ENCODE results near the gene PEAK3.

PEAK3 gene

GRCh38 chr19:2249010-2249866 lies 32.7 kb downstream of the PEAK3 start, which contains the start of gene AMH:
Gene AMH (plus strand): TSS chr19:2249323. CDS start chr19:2249333, 10 bp downstream.
- DNase-seq = no peak

DNA sequence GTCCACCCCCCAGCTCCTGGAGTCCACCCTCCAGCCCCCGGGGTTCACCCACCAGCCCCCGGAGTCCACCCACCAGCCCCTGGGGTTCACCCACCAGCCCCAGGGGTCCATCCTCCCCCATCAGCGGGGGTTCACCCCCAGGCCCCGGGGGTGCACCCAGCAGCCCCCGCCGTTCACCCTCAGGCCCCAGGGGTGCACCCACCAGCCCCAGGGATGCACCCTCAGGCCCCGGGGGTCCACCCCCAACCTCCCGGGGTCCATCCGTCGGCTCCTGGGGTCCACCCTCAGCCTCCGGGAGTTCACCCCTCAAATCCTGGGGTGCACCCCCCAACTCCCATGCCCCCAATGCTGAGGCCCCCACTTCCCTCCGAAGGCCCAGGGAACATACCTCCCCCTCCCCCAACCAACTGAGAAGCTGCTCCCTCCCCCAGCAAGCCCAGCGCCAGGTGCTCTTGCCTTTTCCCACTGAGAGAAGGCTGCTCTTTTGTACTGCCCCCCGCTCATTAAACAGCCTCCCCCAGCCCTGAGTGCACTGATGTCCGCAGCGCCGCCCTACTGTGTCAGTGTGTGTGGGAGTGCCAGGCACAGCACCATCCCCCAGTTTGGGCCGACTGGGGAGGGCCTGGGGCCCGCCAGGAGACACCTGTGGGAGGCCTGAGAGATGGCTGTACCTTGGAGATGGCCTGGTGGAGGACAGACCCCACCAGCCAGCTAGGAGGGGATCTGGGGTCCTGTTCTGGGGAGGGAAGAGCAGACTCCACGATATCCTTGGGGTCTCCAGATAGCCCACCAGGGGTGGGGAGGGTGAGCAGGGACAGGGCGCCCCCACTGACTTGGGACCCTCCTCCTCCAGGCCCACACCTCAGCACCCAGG lies 33.6 kb downstream of the PEAK3 start:
- DNase-seq = no peak

DNA sequence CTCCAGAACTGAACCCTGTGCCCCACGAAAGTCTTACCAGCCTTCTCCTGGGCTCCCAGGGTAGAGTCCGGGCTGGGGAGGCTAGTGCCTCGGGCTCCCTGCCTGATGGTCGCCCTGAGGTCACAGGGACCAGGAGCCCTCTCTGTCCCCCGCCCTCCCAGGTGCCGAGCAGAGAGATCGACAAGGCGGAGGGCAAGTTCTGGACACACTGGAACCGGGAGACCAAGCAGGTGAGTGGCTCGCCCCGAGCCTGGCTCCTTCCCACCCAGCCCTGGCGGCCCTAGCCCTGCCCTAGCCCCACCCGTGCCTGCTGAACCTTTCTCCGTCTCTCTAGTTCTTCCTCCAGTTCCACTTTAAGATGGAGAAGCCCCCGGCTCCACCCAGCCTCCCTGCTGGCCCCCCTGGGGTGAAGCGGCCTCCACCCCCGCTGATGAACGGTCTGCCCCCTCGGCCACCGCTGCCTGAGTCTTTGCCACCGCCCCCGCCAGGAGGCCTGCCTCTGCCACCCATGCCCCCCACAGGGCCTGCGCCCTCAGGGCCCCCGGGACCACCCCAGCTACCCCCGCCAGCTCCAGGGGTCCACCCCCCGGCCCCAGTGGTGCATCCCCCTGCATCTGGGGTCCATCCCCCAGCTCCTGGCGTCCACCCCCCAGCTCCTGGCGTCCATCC lies 34.4 kb downstream of the PEAK3 start:
- no peak for DNase-seq

DNA sequence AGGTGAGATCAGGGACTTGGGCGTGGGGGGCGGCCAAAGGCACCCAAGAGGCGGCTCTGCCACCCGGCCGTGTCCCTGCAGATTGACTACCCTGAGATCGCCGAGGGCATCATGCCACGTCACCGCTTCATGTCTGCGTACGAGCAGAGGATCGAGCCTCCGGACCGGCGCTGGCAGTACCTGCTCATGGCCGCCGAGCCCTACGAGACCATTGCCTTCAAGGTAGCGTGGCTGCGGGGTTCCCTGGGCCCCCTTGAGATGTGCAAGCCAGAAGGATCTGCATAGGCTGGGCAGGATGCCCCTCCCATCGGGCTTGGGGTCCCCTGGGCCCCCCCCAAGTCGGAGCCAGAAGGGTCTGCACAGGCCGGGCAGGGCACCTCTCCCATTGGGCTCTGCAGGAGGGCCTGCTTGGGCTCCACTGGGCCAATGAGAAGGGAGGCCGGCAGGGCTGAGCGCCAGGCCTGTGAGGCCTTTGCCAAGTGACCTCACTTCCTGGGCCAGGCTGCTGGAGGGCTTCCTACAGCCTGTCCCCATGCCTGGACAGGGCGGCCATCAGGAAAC lies 35.1 kb downstream of the PEAK3 start:
- no peak for DNase-seq

GRCh38 chr19:2246014-2246620 lies 35.9 kb downstream of the PEAK3 start:
- no peak for DNase-seq

GRCh38 chr19:2245273-2245672 lies 36.7 kb downstream of the PEAK3 start:
- no peak for DNase-seq

- no peak for DNase-seq
Observed at GRCh38 chr19:2244486-2244885, 37.5 kb downstream of the PEAK3 start.

DNA sequence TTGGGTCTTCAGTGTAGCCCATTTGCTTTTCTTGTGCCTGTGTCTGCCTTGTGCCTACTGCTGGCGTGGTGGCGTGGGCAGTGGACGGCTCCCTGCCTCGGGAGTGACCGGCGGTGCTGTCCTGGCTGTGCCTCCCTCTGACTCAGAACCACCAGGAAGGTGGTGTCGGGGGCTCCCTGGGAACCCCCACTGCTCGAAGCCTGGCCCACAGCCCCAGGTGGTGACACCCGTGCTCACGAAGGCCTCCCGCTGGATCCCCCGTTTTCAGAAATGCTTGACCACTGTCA lies 37.9 kb downstream of the PEAK3 start:
- no peak for DNase-seq

- DNase-seq = no peak
Observed at GRCh38 chr19:2243274-2244124, 38.5 kb downstream of the PEAK3 start.

- DNase-seq = no peak
Observed at GRCh38 chr19:2242816-2243215, 39.2 kb downstream of the PEAK3 start.

- DNase-seq = no peak
Observed at GRCh38 chr19:2242092-2242537, 39.9 kb downstream of the PEAK3 start.

DNA sequence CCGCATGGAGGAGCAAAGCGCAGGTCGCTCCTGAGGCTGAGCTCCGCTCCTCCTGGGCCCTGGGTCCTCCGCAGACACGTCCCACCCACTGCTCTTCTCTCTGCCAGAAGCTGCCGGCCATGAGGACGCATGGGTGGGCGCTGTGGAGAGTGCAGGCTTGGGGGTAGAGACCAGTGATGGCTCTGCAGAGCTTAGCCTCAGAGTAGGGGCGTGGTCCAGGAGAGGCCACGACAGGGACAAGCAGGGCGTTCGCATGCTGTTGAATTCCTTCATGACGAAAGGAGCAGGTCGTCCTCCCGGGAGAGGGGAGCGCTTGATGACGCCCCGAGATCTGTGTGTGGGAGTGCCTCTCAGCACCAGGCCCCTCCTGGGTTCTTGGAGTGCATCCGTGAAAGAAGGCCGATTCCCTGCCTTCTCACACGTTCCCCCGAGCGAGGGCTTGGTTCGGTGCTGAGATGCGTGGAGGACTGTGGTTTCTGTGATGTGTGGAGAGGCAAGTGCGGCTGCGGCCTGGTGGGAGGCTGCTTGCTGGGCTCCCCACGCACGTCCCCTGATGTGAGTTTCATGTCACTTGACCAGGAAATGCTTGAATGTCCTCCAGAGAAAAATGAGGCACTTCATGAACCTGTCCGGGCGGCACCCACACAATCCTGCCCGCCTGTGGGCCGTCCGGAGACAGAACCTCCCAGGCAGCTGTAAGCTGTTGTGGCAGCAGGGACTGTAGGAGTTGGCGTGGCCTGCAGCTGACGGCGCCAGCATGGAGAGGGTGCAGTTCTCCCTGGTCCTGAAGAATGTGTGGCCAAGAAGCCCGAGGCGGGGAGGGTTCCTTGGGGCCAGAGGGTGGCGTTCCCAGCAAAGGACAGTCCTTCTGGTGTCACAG lies 40.9 kb downstream of the PEAK3 start:
- no peak for DNase-seq

DNA sequence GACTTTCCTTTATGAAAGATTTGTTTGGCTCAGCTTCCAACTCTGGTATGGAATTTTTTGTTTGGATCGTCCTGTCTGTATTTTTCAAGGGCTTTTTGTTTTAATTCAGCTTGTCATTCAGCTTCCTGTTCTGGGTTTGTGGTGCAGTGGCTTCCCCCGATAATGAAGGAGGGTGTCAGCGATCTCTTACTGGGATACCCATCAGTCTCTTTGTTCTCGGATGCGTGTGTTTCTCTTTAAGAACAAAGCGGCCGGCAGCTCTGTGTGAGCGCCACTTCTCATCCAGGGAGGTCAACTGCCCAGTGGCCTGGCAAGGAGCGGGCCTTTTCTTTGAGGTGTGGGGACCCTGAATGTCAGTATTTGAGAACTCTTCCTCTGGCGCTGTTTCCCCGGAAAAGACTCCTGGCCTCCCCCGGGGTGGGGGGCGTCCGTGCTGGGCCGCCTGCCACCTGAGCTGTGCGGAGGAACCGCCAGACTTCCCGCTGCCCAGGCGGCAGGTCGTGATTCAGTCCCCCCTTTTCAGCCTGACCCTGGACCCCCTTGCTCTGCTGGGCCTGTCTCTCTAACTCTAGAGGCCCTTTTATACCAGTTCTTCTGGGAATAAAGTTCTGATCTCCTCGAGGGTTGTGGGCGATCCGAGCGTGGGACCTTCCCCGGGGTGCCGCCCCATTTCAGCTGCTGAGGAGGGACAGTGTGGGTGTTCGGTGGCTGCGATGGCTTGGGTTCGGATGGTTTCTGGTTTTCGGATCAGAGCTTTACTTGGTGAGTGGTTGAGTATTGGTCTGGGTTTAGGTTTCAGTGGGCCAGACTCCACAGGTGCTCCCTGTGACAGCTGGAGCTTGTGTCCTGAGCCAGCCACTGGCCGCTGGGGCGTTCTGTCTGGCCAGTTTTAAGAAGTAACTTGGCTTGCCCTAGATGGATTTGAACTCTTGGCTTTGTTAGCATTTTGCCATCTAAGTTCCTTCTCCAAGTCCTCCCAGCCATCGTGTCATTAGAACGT lies 41.9 kb downstream of the PEAK3 start:
- DNase-seq = peak; percentile 41 to 68

GRCh38 chr19:2239173-2239572 lies 42.8 kb downstream of the PEAK3 start:
- DNase-seq = peak in 1 of 2 donors; percentile 21

GRCh38 chr19:2237869-2238153 lies 44.2 kb downstream of the PEAK3 start:
- no peak for DNase-seq

DNA sequence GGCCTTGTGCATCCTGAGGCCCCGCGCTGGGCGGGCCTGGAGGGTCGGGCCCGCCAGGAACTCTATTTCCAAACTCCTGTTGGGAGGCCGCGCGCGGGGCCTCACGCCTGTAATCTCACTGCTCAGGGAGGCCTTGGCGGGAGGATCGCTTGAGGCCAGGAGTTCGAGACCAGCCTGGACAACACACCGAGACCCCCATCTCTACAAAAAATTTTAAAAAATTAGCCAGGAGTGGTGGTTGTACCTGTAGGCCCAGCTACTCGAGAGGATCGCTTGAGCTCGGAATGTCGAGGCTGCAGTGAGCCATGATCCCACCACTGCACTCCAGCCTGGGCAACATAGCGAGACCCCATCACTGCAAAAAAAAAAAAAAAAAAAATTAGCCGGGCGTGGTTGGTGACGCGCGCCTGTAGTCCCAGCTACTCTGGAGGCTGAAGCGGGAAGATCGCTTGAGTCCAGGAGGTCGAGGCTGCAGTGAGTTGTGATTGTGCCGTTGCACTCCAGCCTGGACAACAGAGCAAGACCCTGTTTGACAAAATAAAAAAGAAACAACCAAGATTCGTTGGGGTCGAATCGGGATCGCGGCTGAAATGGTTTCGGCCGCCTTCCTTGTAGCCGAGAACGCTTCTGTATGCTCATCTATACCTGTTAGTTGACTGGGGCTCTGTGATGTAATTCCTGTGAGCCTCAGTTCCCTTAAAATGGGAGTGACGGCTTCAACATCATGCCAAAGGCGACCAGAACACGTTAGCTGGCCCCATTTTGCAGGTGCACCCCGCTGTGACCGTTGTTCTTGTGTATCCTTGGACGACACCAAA lies 44.7 kb downstream of the PEAK3 start:
- no peak for DNase-seq

DNA sequence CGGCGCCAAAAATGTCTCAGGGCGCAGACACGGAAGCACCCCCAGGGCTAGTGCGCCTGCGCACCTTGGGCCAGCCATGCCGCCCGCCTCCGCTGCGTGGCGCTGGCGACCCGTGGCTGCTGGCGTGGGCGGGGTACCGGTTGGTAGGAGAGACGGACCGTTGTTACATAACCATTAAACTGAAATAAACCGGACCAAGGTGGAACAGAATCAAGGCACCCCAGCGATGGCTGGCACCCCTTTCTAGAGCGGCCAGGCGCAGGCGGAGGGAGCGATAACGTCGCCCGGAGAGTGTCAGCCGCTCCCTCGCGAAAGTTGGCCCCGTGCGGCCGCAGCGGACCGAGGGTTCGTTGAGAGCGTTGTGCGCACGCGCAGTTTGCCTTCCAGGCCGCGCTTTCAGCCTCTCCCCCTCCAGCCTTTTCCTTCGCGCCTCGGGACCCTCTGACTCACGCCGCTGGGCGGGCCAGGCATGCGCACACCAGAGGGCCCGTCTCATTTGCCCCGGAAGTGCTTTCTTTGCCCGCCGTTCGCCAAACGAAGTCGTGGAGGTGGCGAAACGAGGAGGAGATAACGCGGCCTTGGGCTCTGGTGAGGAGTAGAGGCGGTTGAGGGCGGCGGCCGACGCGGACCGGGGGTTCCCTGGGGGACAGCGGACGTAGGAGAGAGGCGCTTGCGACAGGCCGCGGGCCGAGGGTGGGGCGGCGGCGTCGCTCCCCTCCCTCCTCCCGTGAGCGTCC lies 45.5 kb downstream of the PEAK3 start, which contains the start of the genes PLEKHJ1 and SF3A2:
Gene PLEKHJ1 (minus strand): TSS at position 16 of the 737 bp plus-strand sequence. CDS start 81 bp downstream, outside the sequence.
Gene SF3A2 (plus strand): TSS at position 511 of the 737 bp plus-strand sequence. CDS start 6,595 bp downstream, outside the sequence.
- peak; percentile 98 for DNase-seq

DNA sequence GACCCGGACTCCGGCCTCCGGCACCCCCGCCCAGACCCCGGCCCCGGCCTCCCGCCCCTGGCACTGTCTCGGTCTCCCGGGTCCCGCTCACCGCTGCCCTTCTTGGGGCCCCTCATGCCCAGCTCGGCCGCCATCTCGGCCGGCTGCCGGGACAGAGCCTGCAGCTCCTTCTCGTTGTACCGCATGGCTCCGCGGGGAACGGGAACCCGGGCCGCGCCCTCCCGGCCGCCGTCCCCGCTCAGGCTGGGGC lies 46.0 kb downstream of the PEAK3 start:
- DNase-seq = no peak

Measured in CD4-positive, alpha-beta T cell treated with Interferon alpha-2 for 1 hour (primary cell).